Astrocyte (in vitro differentiated cells and primary cell): ENCODE measurements around the gene MIOS. TPM values are rescaled to one million over a fixed set of nuclear protein-coding genes. Genes with fewer than 3 reads are reported as not detected.
A peak's percentile ranks its signal among the peaks of the same experiment; 100 is the strongest.

ENCODE experiments used
- DNase-seq: peaks from one replicate; pipeline ENCODE4 v3.0.0-alpha.2; 2010; ENCODE audit warnings: low read depth
- FAIRE-seq: peaks from 2 replicates; lab custom pipeline; 2011; peaks lifted over from hg19 to GRCh38; lab: Jason Lieb, UNC
- H2AFZ ChIP-seq: 2 replicates; pipeline ENCODE4 v1.6.0; 2012; ENCODE audit warnings: low read depth, low read length, inconsistent platforms
- H3K27ac ChIP-seq: 2 replicates; pipeline ENCODE4 v1.5.1; 2011; ENCODE audit warnings: low read depth, low read length, inconsistent platforms
- H3K27me3 ChIP-seq: 2 replicates; pipeline ENCODE4 v1.6.0; 2011; ENCODE audit warnings: low read length, inconsistent platforms; ENCODE audit not compliant: insufficient read depth
- H3K36me3 ChIP-seq: 2 replicates; pipeline ENCODE4 v1.5.1; 2011; ENCODE audit warnings: low read length, inconsistent platforms; ENCODE audit not compliant: insufficient read depth
- H3K4me1 ChIP-seq: 2 replicates; pipeline ENCODE4 v1.5.1; 2011; ENCODE audit warnings: low read length, inconsistent platforms; ENCODE audit not compliant: insufficient read depth
- H3K4me2 ChIP-seq: 2 replicates; pipeline ENCODE4 v1.6.0; 2012; ENCODE audit warnings: low read length, inconsistent platforms
- H3K4me3 ChIP-seq: 2 replicates; pipeline ENCODE4 v1.5.1; 2011; ENCODE audit warnings: low read depth, mild to moderate bottlenecking, low read length, inconsistent platforms; ENCODE audit not compliant: insufficient read depth
- H3K79me2 ChIP-seq: 2 replicates; pipeline ENCODE4 v1.6.0; 2012; ENCODE audit warnings: mild to moderate bottlenecking, low read length, inconsistent platforms; ENCODE audit not compliant: insufficient read depth
- H3K9ac ChIP-seq: 2 replicates; pipeline ENCODE4 v1.6.0; 2012; ENCODE audit warnings: mild to moderate bottlenecking, low read length, inconsistent platforms
- H3K9me3 ChIP-seq: 2 replicates; pipeline ENCODE4 v1.5.1; 2012; ENCODE audit warnings: low read depth, mild to moderate bottlenecking, low read length, inconsistent platforms; ENCODE audit not compliant: insufficient read depth
- H4K20me1 ChIP-seq: 2 replicates; pipeline ENCODE4 v1.6.0; 2012; ENCODE audit warnings: low read length, inconsistent platforms; ENCODE audit not compliant: insufficient read depth
- H3K27ac Mint-ChIP-seq: one replicate; pipeline ENCODE4 v1.8.0; 2021; ENCODE audit warnings: mild to moderate bottlenecking, mixed read lengths; ENCODE audit not compliant: unreplicated experiment
- H3K27me3 Mint-ChIP-seq: one replicate; pipeline ENCODE4 v1.8.0; 2021; ENCODE audit warnings: low read depth, mixed read lengths; ENCODE audit not compliant: unreplicated experiment
- H3K36me3 Mint-ChIP-seq: one replicate; pipeline ENCODE4 v1.8.0; 2021; ENCODE audit warnings: low read depth, mixed read lengths; ENCODE audit not compliant: unreplicated experiment
- H3K4me1 Mint-ChIP-seq: one replicate; pipeline ENCODE4 v1.8.0; 2021; ENCODE audit warnings: low read depth, mixed read lengths; ENCODE audit not compliant: unreplicated experiment
- H3K4me3 Mint-ChIP-seq: one replicate; pipeline ENCODE4 v1.8.0; 2021; ENCODE audit warnings: mild to moderate bottlenecking, moderate library complexity, mixed read lengths; ENCODE audit not compliant: unreplicated experiment
- H3K9me3 Mint-ChIP-seq: one replicate; pipeline ENCODE4 v1.8.0; 2021; ENCODE audit warnings: mild to moderate bottlenecking, mixed read lengths; ENCODE audit not compliant: unreplicated experiment
- CTCF ChIP-seq: IDR thresholded peaks from 2 replicates; pipeline ENCODE4 v1.5.1; 2011; ENCODE audit warnings: low read depth, mild to moderate bottlenecking, inconsistent platforms, low read length, moderate library complexity; ENCODE audit not compliant: insufficient read depth
- EZH2 ChIP-seq: IDR thresholded peaks from 2 replicates; pipeline ENCODE4 v1.6.1; 2012; ENCODE audit warnings: mild to moderate bottlenecking, low read length, inconsistent platforms; ENCODE audit not compliant: insufficient read depth
- total RNA-seq: library from RNA; stranded (reverse); gene quantifications from 2 replicates; pipeline ENCODE4 v1.2.1, GENCODE V29; 2021

Gene MIOS
- total RNA-seq, 1 donor from 2014 or later, result 16.4 TPM

GRCh38 chr7:7609330-7609729 lies 42.6 kb downstream of the MIOS start:
- no peaks in the 10 kb centered on the region for H3K27me3 ChIP-seq
- no peak overlapping the region for H2AFZ ChIP-seq
- Mint-ChIP-seq H3K9me3 (no peaks in the 10 kb centered on the region), H3K27ac (no peak overlapping the region), H3K27me3 (no peaks in the 10 kb centered on the region), H3K36me3 (no peaks in the 10 kb centered on the region), H3K4me1 (no peaks in the 10 kb centered on the region), H3K4me3 (no peak overlapping the region)
- no peak overlapping the region for H3K4me2 ChIP-seq
- H3K9ac ChIP-seq, result no peak overlapping the region
- H4K20me1 ChIP-seq, result no peaks in the 10 kb centered on the region
- H3K9me3 ChIP-seq, result no peaks in the 10 kb centered on the region
- DNase-seq, result no peak
- H3K27ac ChIP-seq, result no peak overlapping the region
- TF ChIP-seq CTCF, result no peak
- no peak for TF ChIP-seq EZH2
- H3K4me3 ChIP-seq, result no peak overlapping the region
- no peaks in the 10 kb centered on the region for H3K4me1 ChIP-seq
- H3K79me2 ChIP-seq, result no peaks in the 10 kb centered on the region
- no peak for FAIRE-seq
- H3K36me3 ChIP-seq, result no peaks in the 10 kb centered on the region

GRCh38 chr7:7612519-7612918 lies 45.8 kb downstream of the MIOS start:
- no peak overlapping the region for H3K27ac Mint-ChIP-seq
- H4K20me1 ChIP-seq, result no peaks in the 10 kb centered on the region
- no peaks in the 10 kb centered on the region for H3K36me3 Mint-ChIP-seq
- no peak overlapping the region for H3K27ac ChIP-seq
- H3K9me3 ChIP-seq, result no peaks in the 10 kb centered on the region
- H3K4me1 ChIP-seq, result no peaks in the 10 kb centered on the region
- no peak for FAIRE-seq
- H3K4me2 ChIP-seq, result no peak overlapping the region
- no peaks in the 10 kb centered on the region for H3K36me3 ChIP-seq
- H3K4me3 ChIP-seq, result no peak overlapping the region
- no peaks in the 10 kb centered on the region for H3K4me1 Mint-ChIP-seq
- no peak for TF ChIP-seq CTCF
- no peak overlapping the region for H3K4me3 Mint-ChIP-seq
- no peak for DNase-seq
- no peak overlapping the region for H2AFZ ChIP-seq
- no peak overlapping the region for H3K9ac ChIP-seq
- H3K79me2 ChIP-seq, result no peaks in the 10 kb centered on the region
- no peaks in the 10 kb centered on the region for H3K27me3 ChIP-seq
- H3K9me3 Mint-ChIP-seq, result no peaks in the 10 kb centered on the region
- H3K27me3 Mint-ChIP-seq, result no peaks in the 10 kb centered on the region

- H4K20me1 ChIP-seq, result no peaks in the 10 kb centered on the region
Measured at GRCh38 chr7:7613210-7613609, 46.5 kb downstream of the MIOS start.

More at GRCh38 chr7:7613210-7613609, 46.5 kb downstream of the MIOS start:
- no peak overlapping the region for H3K27ac Mint-ChIP-seq
- no peak overlapping the region for H3K4me3 Mint-ChIP-seq
- Histone ChIP-seq H3K4me2 (no peak overlapping the region), H3K27me3 (no peaks in the 10 kb centered on the region), H3K9ac (no peak overlapping the region), H2AFZ (no peak overlapping the region), H3K9me3 (no peaks in the 10 kb centered on the region), H3K4me1 (no peaks in the 10 kb centered on the region), H3K36me3 (no peaks in the 10 kb centered on the region), H3K79me2 (no peaks in the 10 kb centered on the region), H3K4me3 (no peak overlapping the region), H3K27ac (no peak overlapping the region)
- H3K9me3 Mint-ChIP-seq, result no peaks in the 10 kb centered on the region
- H3K4me1 Mint-ChIP-seq, result no peaks in the 10 kb centered on the region
- H3K36me3 Mint-ChIP-seq, result no peaks in the 10 kb centered on the region
- no peak for TF ChIP-seq CTCF
- no peak for TF ChIP-seq EZH2
- FAIRE-seq (peak; percentile 9), DNase-seq (no peak)
- no peaks in the 10 kb centered on the region for H3K27me3 Mint-ChIP-seq
